ENCODE measurements around the gene CCDC177.
A peak's percentile ranks its signal among the peaks of the same experiment; 100 is the strongest.
"Not testable (repeated sequence)": the region's sequence is repeated elsewhere in the genome, so short reads cannot be mapped to it uniquely, and the experiment has no call there.

Gene CCDC177

DNA sequence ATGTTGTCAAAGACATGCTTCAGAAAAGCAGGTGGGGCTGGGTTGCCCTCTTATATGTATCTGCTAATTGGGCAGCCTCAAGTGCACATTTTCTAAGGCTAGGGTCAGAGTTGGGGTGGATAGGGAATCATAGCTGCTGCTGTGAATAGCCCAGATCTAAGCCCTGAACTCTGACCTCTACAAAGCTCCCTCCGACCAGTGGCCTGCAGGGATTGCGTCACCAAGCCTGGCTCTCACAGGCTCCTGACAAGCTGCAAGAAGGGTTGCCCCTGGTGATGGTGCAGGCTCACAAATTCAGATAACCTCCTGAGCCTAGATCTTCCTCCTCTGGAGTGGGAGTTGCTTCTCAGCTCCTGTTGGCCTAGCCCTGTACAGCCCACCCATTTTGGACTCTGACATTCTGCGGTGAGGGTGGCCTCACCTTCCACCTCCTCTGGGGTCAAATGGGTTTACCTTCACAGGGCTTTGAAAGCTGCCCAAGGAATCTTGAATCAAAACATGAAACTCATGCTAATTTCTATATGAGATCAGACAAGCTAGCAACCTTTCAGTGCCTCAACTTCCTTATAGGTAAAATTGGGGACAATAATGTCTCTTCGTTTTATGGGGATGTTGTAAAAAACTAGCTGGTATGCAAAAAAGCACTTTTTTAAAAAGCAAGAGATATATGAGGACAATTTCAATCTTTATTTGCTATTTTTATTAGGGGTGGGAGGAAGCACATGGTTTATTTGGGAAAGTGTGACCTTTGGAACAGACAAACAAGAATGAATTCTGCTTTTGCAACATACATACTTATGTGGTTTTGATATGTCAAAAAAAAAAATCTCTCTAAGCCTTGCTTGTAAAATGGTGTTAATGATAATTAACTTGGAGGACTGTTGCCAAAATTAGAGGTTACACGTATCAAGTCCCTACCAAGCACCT, 31.9 kb upstream of the CCDC177 start:
- in situ Hi-C loops (cut with HindIII; ENCODE audit: low pct_ligation_motif_present, low pct_unique_long_range_greater_than_20kb, low sequenced_read_pairs), result no loop called here
- DNase-seq, result no peak

GRCh38 chr14:69605738-69606137, 31.1 kb upstream of the CCDC177 start:
- DNase-seq, result no peak

DNA sequence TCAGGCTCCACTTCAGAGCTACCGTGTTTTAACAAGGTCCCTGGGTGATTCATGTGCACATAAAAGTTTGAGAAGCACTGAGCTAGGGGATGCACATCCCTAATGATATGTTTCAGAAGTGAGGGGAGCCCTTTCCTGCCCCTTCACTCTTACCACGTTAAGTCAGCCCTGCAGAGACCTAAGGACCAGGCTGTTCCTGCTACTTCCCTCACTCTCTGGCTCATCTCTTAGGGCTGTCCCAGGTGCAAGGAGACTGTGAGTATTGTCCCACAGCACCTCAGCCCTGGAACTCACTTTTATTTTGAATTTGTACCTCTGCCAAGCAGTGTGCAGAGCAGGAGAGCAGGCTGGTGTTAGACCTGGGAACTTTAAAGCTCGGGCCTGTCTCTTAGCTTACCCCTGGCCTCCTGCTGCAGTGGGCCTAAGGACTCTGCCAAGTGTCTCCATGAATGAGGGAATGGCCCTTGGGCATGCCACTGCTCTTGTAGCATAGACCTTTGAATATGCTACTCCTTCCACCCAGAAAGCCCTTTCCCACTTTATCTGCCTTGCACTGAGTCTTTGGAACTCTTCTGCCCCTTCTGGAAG, 25.7 kb upstream of the CCDC177 start:
- in situ Hi-C loops (cut with HindIII; ENCODE audit: low pct_ligation_motif_present, low pct_unique_long_range_greater_than_20kb, low sequenced_read_pairs), result no loop called here
- DNase-seq, result no peak

More at GRCh38 chr14:69605738-69606137, 31.1 kb upstream of the CCDC177 start:
- in situ Hi-C loops (cut with HindIII; ENCODE audit: low pct_ligation_motif_present, low pct_unique_long_range_greater_than_20kb, low sequenced_read_pairs), result no loop called here

- in situ Hi-C loops (cut with HindIII; ENCODE audit: low pct_ligation_motif_present, low pct_unique_long_range_greater_than_20kb, low sequenced_read_pairs); DNase-seq: not testable (repeated sequence)
Observed at GRCh38 chr14:69599431-69599830, 24.8 kb upstream of the CCDC177 start.

DNA sequence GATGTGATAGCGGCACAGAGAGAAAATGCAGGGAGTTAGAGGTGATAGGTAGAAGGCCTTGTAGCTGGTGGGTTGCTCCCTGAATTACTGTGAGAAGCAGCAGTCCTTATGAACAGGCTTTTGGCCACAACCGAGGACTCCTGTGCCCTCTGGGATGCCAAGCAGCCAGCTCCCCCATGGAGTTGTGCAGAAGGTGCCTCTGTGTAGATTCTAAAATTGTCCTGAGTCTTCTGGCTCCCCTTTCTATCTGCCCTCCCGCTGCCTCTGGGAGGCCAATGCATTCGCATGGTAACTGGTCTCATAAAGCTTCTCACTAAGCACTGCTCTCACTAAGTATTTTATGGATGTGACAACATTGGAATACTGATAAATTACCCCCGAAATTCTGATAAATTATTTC, 20.7 kb upstream of the CCDC177 start:
- in situ Hi-C loops (cut with HindIII; ENCODE audit: low pct_ligation_motif_present, low pct_unique_long_range_greater_than_20kb, low sequenced_read_pairs), result no loop called here

DNA sequence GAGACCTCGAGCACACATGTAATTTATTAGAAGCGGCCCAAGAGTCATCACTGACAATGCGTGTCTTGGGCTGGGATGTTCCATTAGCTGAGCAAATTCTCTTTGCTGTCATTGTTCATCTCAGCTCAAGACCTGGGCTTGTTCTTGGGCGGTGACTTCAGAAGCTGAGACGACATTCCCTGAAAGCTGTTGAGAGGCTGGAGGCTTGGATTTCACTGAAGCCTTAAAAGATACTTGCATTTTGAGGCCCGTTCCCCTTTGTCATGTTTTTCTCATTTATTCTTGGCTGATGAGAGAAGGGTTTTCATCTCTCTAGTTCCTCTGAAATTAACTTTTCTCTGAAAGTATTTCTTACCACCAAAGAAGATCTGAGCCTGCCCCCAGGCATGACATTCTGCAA, 20.2 kb upstream of the CCDC177 start:
- in situ Hi-C loops (cut with HindIII; ENCODE audit: low pct_ligation_motif_present, low pct_unique_long_range_greater_than_20kb, low sequenced_read_pairs), result no loop called here
- no peak for DNase-seq

More for the DNA sequence above, 20.7 kb upstream of the CCDC177 start:
- no peak for DNase-seq

GRCh38 chr14:69593018-69593677, 18.5 kb upstream of the CCDC177 start:
- in situ Hi-C loops (cut with HindIII; ENCODE audit: low pct_ligation_motif_present, low pct_unique_long_range_greater_than_20kb, low sequenced_read_pairs), result no loop called here
- DNase-seq, result no peak

DNA sequence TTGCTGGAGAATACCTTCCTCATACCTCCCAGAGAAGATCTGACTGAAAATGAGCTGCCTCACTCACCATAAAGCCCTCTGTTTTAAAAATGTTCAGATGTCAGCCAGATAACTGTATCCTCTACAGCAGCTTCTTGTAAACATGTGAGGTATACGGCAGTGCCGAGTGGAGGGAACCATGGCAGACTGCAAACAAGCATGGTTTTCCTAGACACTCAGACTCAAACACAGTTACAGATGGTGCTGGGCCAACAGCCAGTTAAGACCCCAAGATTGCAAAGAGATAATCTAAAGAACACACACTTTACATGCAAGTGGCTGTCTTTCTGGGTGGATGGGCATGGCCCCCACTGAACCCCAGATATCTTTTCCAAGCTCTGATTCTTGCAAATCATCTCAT, 16.6 kb upstream of the CCDC177 start:
- DNase-seq, result no peak
- in situ Hi-C loops (cut with HindIII; ENCODE audit: low pct_ligation_motif_present, low pct_unique_long_range_greater_than_20kb, low sequenced_read_pairs), result no loop called here

DNA sequence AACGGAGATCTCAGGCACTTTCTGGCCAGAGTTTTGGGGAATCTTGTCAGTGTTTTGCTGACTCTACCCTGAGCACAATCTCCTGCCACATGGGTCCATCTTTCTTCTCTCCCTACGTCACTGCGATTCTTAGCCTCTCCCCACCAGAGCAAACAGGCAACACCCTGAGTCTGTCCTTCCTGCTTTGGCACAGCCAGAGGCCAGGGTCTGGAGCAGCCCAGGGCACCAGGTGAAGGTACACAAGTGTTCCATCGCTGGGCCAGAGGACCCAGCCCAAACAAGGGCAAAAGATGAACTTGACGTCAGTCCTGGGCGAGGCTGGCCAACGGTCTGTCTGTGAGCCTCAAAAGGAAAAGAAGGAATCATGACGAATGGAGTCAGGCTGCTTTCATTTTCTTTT, 12.7 kb upstream of the CCDC177 start:
- DNase-seq, result no peak
- in situ Hi-C loops (cut with HindIII; ENCODE audit: low pct_ligation_motif_present, low pct_unique_long_range_greater_than_20kb, low sequenced_read_pairs), result no loop called here

DNA sequence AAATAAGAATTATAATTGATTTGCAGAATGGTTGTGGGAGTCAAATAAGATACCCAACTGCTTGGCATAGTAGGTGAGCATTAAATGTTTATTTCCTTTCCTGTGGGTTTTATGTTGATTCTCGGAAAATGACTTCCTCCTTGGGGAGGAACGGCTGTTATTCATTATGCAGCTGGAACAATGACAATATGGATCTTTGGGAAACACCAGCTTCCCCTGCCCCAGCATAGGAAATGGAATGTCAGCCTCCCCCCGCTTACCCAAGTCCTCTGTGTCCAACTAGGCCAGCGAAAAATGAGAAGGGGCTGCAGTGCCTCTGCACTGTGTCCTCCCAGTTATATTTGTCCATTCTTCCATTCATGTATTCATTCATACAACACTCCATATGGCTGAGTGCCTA, 11.7 kb upstream of the CCDC177 start:
- in situ Hi-C loops (cut with HindIII; ENCODE audit: low pct_ligation_motif_present, low pct_unique_long_range_greater_than_20kb, low sequenced_read_pairs), result no loop called here
- DNase-seq, result no peak

GRCh38 chr14:69584389-69584788, 9.7 kb upstream of the CCDC177 start:
- DNase-seq, result no peak
- in situ Hi-C loops (cut with HindIII; ENCODE audit: low pct_ligation_motif_present, low pct_unique_long_range_greater_than_20kb, low sequenced_read_pairs), result no loop called here

DNA sequence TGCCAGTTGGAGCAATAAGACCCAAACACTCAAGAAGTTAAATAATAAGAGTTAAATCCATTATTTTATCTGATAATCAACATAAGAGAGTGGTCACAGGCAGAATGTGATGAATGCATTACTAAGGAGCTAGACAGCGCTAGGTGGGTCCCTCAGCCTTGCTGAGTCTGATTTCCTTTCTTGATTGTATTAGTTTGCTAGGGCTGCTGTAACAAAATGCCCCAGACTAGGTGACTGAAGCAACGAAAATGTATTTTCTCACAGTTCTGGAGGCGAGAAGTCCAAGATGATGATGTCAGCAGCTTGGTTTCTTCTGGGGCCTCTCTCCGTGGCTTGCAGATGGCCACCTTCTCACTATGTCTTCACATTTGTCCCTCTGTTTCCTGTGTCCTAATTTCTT, 8.2 kb upstream of the CCDC177 start:
- in situ Hi-C loops (cut with HindIII; ENCODE audit: low pct_ligation_motif_present, low pct_unique_long_range_greater_than_20kb, low sequenced_read_pairs), result no loop called here
- no peak for DNase-seq

GRCh38 chr14:69582212-69582611, 7.5 kb upstream of the CCDC177 start:
- in situ Hi-C loops (cut with HindIII; ENCODE audit: low pct_ligation_motif_present, low pct_unique_long_range_greater_than_20kb, low sequenced_read_pairs), result no loop called here
- no peak for DNase-seq

DNA sequence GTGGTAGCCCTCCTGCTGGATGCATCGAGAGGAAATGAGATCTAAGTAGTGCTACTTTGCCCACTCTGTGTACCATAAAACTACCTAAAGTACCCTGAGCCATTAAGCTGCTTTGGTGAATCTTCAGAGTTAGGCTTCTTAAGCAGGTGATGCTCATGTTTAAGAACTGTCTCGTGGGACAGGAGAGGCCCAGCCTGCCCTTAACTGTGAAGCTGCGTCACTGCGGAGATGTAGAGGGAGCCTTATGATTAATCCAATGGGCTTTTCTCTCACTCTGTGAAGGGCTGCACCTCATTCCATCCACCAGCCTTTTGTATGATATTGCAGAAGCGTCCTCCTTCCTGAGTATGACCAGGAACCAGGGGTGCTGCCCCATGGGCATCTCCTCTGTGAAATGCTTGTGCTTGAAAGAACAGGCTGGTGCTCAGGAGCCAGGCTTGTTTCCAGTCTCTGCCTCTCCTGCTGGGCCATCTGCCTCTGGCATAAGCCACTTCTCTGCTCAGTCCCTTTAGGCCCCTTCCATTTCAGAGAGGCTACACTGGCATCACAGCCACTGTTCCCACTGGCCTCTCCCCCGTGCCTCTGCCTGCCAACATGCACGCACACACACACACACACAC, 6.8 kb upstream of the CCDC177 start:
- in situ Hi-C loops (cut with HindIII; ENCODE audit: low pct_ligation_motif_present, low pct_unique_long_range_greater_than_20kb, low sequenced_read_pairs), result no loop called here
- no peak for DNase-seq

DNA sequence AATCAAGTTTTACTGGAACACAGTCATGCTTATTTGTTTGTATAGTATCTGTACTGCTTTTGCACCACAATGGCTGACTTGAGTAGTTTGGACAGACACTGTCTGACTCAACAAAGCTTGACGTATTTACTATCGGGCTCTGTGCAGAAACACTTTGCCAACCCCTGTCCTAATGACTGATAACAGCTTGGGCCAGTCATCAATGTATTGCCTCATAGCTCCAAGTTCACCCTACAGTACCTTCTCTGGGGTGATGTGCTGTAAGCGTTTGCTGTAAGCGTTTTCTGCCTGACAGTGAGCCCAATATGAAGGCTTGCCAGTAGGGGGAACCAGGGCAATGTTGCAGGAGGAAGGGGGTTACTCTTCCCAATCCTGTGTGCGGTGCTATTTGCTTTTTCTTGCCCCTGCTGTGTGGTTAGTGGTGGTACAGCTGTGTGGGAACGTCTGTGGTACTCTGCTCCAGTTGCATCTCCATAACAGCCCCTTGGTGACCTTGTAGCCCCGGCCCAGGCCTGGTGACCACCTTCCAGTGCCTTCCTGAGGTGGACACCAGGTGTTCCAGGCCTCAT, 5.4 kb upstream of the CCDC177 start:
- in situ Hi-C loops (cut with HindIII; ENCODE audit: low pct_ligation_motif_present, low pct_unique_long_range_greater_than_20kb, low sequenced_read_pairs), result no loop called here

GRCh38 chr14:69579476-69579875, 4.8 kb upstream of the CCDC177 start:
- in situ Hi-C loops (cut with HindIII; ENCODE audit: low pct_ligation_motif_present, low pct_unique_long_range_greater_than_20kb, low sequenced_read_pairs), result no loop called here
- DNase-seq, result no peak

More for the DNA sequence above, 5.4 kb upstream of the CCDC177 start:
- DNase-seq, result peak; percentile 24

DNA sequence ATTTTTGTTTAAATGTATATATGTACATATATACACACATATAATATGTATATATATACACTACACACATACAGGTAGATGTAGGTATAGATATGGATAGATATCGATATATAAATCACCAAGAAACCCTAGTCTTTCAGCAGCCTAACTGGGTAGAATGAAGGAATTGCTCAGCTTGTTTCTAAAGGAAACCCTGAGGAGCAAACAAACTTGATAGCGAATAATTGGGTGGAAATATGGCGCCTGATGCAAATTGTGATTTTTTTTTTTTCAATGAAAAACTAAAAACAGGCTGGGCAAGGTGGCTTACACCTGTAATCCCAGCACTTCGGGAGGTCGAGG, 254 bp upstream of the CCDC177 start:
- in situ Hi-C loops (cut with HindIII; ENCODE audit: low pct_ligation_motif_present, low pct_unique_long_range_greater_than_20kb, low sequenced_read_pairs), result no loop called here
- DNase-seq, result no peak

DNA sequence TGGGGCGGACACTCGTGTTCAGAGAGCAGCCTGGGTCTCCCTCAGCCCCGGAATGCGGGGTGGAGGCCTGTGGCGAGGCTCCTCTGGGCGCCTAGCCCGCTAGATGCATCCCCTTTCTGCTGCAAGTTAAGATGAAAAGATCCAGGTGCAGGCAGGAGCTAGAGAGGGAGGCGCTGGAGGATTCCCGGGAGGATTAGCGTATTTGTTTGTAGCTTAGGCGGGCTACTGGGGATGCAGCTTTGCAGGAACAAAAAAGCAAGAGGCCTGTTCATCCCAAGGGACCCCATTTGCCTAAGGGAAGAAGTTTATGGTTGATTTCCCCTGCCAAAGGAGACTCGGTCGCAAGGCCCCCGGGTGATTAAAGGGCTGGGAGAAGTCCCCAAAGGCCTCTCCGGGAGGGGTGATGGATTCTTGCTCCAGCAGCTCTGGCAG, 824 bp downstream of the CCDC177 start:
- DNase-seq, result no peak
- in situ Hi-C loops (cut with HindIII; ENCODE audit: low pct_ligation_motif_present, low pct_unique_long_range_greater_than_20kb, low sequenced_read_pairs), result no loop called here

Data from ACHN (cell line).